Loucy (cell line): Measurements from ENCODE around the gene CTXN3.

ENCODE experiments used
- H2AFZ ChIP-seq: fragments of 200-600 bp; sonication (generic); 2 replicates; pipeline ENCODE4 v1.6.0; 2016; ENCODE audit warnings: antibody characterized with exemption, mild to moderate bottlenecking, low read length, moderate library complexity
- H3F3A ChIP-seq: fragments of 200-600 bp; 2 replicates; pipeline ENCODE4 v1.6.0; 2016; ENCODE audit warnings: antibody characterized with exemption, low read depth, mild to moderate bottlenecking
- H3K27me3 ChIP-seq: fragments of 200-600 bp; sonication (generic); 2 replicates; pipeline ENCODE4 v1.6.1; 2014; ENCODE audit warnings: low read length, mild to moderate bottlenecking; ENCODE audit not compliant: insufficient read depth, poor library complexity, severe bottlenecking
- H3K36me3 ChIP-seq: fragments of 200-600 bp; sonication (generic); 2 replicates; pipeline ENCODE4 v1.6.1; 2016; ENCODE audit warnings: low read length; ENCODE audit not compliant: insufficient read depth
- H3K4me1 ChIP-seq: fragments of 200-600 bp; sonication (generic); 2 replicates; pipeline ENCODE4 v1.5.1; 2014; ENCODE audit warnings: low read length, mild to moderate bottlenecking; ENCODE audit not compliant: insufficient read depth, poor library complexity, severe bottlenecking
- H3K4me2 ChIP-seq: fragments of 200-600 bp; sonication (generic); 2 replicates; pipeline ENCODE4 v1.6.0; 2014; ENCODE audit warnings: antibody characterized with exemption, low read length, low read depth, mild to moderate bottlenecking; ENCODE audit not compliant: poor library complexity, severe bottlenecking
- H3K4me3 ChIP-seq: fragments of 200-600 bp; sonication (generic); 2 replicates; pipeline ENCODE4 v1.5.1; 2014; ENCODE audit warnings: low read length, mild to moderate bottlenecking, mixed read lengths; ENCODE audit not compliant: poor library complexity, severe bottlenecking
- H3K79me2 ChIP-seq: fragments of 200-600 bp; sonication (generic); 2 replicates; pipeline ENCODE4 v1.6.1; 2014; ENCODE audit warnings: low read length; ENCODE audit not compliant: insufficient read depth
- H3K9ac ChIP-seq: fragments of 200-600 bp; sonication (generic); 2 replicates; pipeline ENCODE4 v1.6.0; 2014; ENCODE audit warnings: mild to moderate bottlenecking, low read depth, low read length, moderate library complexity; ENCODE audit not compliant: poor library complexity, severe bottlenecking
- H3K9me2 ChIP-seq: fragments of 200-600 bp; sonication (generic); replicated peaks from 2 replicates; pipeline ENCODE4 v1.6.1; 2016; ENCODE audit warnings: low read depth, low read length, mixed read lengths
- H3K9me3 ChIP-seq: fragments of 200-600 bp; sonication (generic); 2 replicates; pipeline ENCODE4 v1.6.1; 2014; ENCODE audit warnings: mild to moderate bottlenecking, antibody characterized with exemption, low read length, low read depth; ENCODE audit not compliant: insufficient read depth
- H4K20me1 ChIP-seq: fragments of 200-600 bp; sonication (generic); 2 replicates; pipeline ENCODE4 v1.6.0; 2014; ENCODE audit warnings: antibody characterized with exemption, low read length, mild to moderate bottlenecking; ENCODE audit not compliant: insufficient read depth, poor library complexity, severe bottlenecking
- EZH2phosphoT487 ChIP-seq: fragments of 200-600 bp; IDR thresholded peaks from 2 replicates; pipeline ENCODE4 v1.6.1; 2018; ENCODE audit warnings: antibody characterized with exemption, mild to moderate bottlenecking, moderate library complexity, borderline replicate concordance
- TF ChIP-seq, protein P1 (sequence below): fragments of 200-600 bp; sonication (generic); conservative IDR thresholded peaks from 2 replicates; pipeline ENCODE4 v1.5.1; 2014; ENCODE audit warnings: mild to moderate bottlenecking, antibody characterized with exemption, low read length

Gene CTXN3

GRCh38 chr5:127601111-127601510 is 47.8 kb upstream of the CTXN3 start:
- Histone ChIP-seq H3F3A (no peaks in the 10 kb centered on the region), H3K4me2 (no peak overlapping the region), H3K9ac (no peak overlapping the region), H3K27me3 (no peaks in the 10 kb centered on the region), H3K36me3 (no peaks in the 10 kb centered on the region), H3K4me1 (no peaks in the 10 kb centered on the region), H3K4me3 (no peak overlapping the region), H3K9me2 (no peaks in the 10 kb centered on the region), H3K79me2 (no peaks in the 10 kb centered on the region), H3K9me3 (no peaks in the 10 kb centered on the region), H4K20me1 (no peaks in the 10 kb centered on the region), H2AFZ (no peak overlapping the region)
- no peak for TF ChIP-seq EZH2phosphoT487
- TF ChIP-seq, protein P1, sequence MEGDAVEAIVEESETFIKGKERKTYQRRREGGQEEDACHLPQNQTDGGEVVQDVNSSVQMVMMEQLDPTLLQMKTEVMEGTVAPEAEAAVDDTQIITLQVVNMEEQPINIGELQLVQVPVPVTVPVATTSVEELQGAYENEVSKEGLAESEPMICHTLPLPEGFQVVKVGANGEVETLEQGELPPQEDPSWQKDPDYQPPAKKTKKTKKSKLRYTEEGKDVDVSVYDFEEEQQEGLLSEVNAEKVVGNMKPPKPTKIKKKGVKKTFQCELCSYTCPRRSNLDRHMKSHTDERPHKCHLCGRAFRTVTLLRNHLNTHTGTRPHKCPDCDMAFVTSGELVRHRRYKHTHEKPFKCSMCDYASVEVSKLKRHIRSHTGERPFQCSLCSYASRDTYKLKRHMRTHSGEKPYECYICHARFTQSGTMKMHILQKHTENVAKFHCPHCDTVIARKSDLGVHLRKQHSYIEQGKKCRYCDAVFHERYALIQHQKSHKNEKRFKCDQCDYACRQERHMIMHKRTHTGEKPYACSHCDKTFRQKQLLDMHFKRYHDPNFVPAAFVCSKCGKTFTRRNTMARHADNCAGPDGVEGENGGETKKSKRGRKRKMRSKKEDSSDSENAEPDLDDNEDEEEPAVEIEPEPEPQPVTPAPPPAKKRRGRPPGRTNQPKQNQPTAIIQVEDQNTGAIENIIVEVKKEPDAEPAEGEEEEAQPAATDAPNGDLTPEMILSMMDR: no peak

GRCh38 chr5:127601601-127602000 is 47.3 kb upstream of the CTXN3 start:
- Histone ChIP-seq H3K36me3 (no peaks in the 10 kb centered on the region), H3K4me1 (no peaks in the 10 kb centered on the region), H3K4me2 (no peak overlapping the region), H3K9me3 (no peaks in the 10 kb centered on the region), H3F3A (no peaks in the 10 kb centered on the region), H3K4me3 (no peak overlapping the region), H4K20me1 (no peaks in the 10 kb centered on the region), H3K27me3 (no peaks in the 10 kb centered on the region), H2AFZ (no peak overlapping the region), H3K79me2 (no peaks in the 10 kb centered on the region), H3K9me2 (no peaks in the 10 kb centered on the region), H3K9ac (no peak overlapping the region)
- TF ChIP-seq, protein P1: no peak
- TF ChIP-seq EZH2phosphoT487: no peak

- Histone ChIP-seq H3K4me1 (no peaks in the 10 kb centered on the region), H3K79me2 (no peaks in the 10 kb centered on the region), H4K20me1 (no peaks in the 10 kb centered on the region), H3K9me3 (no peaks in the 10 kb centered on the region), H3K9ac (no peak overlapping the region), H3F3A (no peaks in the 10 kb centered on the region), H3K4me3 (no peak overlapping the region), H3K9me2 (no peaks in the 10 kb centered on the region), H3K4me2 (no peak overlapping the region), H3K27me3 (no peaks in the 10 kb centered on the region), H2AFZ (no peak overlapping the region), H3K36me3 (no peaks in the 10 kb centered on the region)
- no peak for TF ChIP-seq EZH2phosphoT487
- TF ChIP-seq, protein P1: no peak; the same call in 1 of the 2 replicates
These were observed 46.4 kb upstream of the CTXN3 start for GRCh38 chr5:127602481-127602880.
